HepG2 (cell line): ENCODE data around the gene MAGEA12. TPM values are rescaled to one million over a fixed set of nuclear protein-coding genes. Genes with fewer than 3 reads are reported as not detected.
"Not testable (repeated sequence)": the region's sequence is repeated elsewhere in the genome, so short reads cannot be mapped to it uniquely, and the experiment has no call there.

ENCODE experiments used
- ATAC-seq: fragments of 200-7000 bp; cut with Tn5 transposase; 3 replicates; pipeline ENCODE4 v1.9.1; 2020; ENCODE audit warnings: mild to moderate bottlenecking, moderate library complexity
- BruUV-seq: library from RNA; stranded (reverse); fragments of 400-500 nt; replicated peaks from 2 replicates; lab custom pipeline; 2021; lab: Mats Ljungman, UMichigan
- CTCF ChIA-PET: fragments of 300-600 bp; formaldehyde crosslinking; extraction: SDS; loops from one replicate; lab custom pipeline; 2021; ENCODE audit warnings: low total read pairs, inconsistent platforms, low intra/inter-chr PET ratio; lab: Yijun Ruan, JAX
- POLR2A ChIA-PET: fragments of 350-600 bp; sonication (Branson Sonifier 250); formaldehyde crosslinking; loops from one replicate; lab custom pipeline; 2020; ENCODE audit warnings: antibody characterized with exemption, inconsistent platforms; lab: Yijun Ruan, JAX
- DNase-seq: peaks from one replicate; pipeline ENCODE4 v3.0.0-alpha.2; 2015; ENCODE audit warnings: low spot score
- FAIRE-seq: peaks from 3 replicates; lab custom pipeline; 2011; peaks lifted over from hg19 to GRCh38; lab: Jason Lieb, UNC
- H2AFZ ChIP-seq: one replicate; pipeline ENCODE4 v1.6.1; 2011; ENCODE audit warnings: low read length, inconsistent platforms
- H3K27ac ChIP-seq: fragments of 300-600 bp; 3 replicates; pipeline ENCODE4 v1.8.0; 2011; ENCODE audit warnings: mixed run types, mild to moderate bottlenecking, mixed read lengths, low read length, inconsistent platforms; ENCODE audit not compliant: insufficient read depth; ENCODE audit errors: extremely low read length
- H3K27me3 ChIP-seq, 2 experiments: fragments of 200-600 bp in 1 of 2; 2 replicates in 1 of 2; 3 replicates in 1 of 2; pipeline versions ENCODE4 v1.6.0 to v1.8.0; 2011; ENCODE audit warnings: low read length in 2 of 2, mild to moderate bottlenecking in 2 of 2, moderate library complexity in 2 of 2, inconsistent platforms in 1 of 2; ENCODE audit not compliant: insufficient read depth in 2 of 2, control insufficient read depth in 1 of 2
- H3K36me3 ChIP-seq, 2 experiments: fragments of 200-600 bp in 1 of 2; replicated peaks in 1 of 2; 2 replicates in 1 of 2; 3 replicates in 1 of 2; pipeline versions ENCODE4 v1.5.1 to v1.8.0; 2011; ENCODE audit warnings: low read length in 2 of 2, inconsistent platforms in 1 of 2; ENCODE audit not compliant: insufficient read depth in 2 of 2, control insufficient read depth in 1 of 2
- H3K4me1 ChIP-seq: 2 replicates; pipeline ENCODE4 v1.5.1; 2012; ENCODE audit warnings: low read length, inconsistent platforms; ENCODE audit not compliant: insufficient read depth
- H3K4me2 ChIP-seq: 2 replicates; pipeline ENCODE4 v1.6.0; 2011; ENCODE audit warnings: low read depth, low read length, inconsistent platforms
- H3K4me3 ChIP-seq, 3 experiments: fragments of 200-600 bp in 1 of 3; sonication (generic), shearing (Covaris generic) in 1 of 3; replicated peaks in 1 of 3; 2 replicates each; pipeline ENCODE4 v1.5.1; 2011 to 2016; ENCODE audit warnings: low read length in 3 of 3, inconsistent platforms in 2 of 3, low read depth in 2 of 3, mild to moderate bottlenecking in 2 of 3, control low read depth in 1 of 3, mixed read lengths in 1 of 3; ENCODE audit not compliant: insufficient read depth in 1 of 3
- H3K79me2 ChIP-seq: one replicate; pipeline ENCODE4 v1.6.1; 2011; ENCODE audit warnings: low read length, inconsistent platforms; ENCODE audit not compliant: insufficient read depth
- H3K9ac ChIP-seq: 2 replicates; pipeline ENCODE4 v1.6.0; 2011; ENCODE audit warnings: mild to moderate bottlenecking, low read depth, low read length, inconsistent platforms; ENCODE audit not compliant: insufficient read depth
- H3K9me3 ChIP-seq: 2 replicates; pipeline ENCODE4 v1.5.1; 2012; ENCODE audit warnings: mild to moderate bottlenecking, low read length
- H4K20me1 ChIP-seq: 2 replicates; pipeline ENCODE4 v1.6.0; 2011; ENCODE audit warnings: inconsistent platforms, mild to moderate bottlenecking, low read length, moderate library complexity; ENCODE audit not compliant: insufficient read depth
- ARHGAP35 ChIP-seq: sonication (generic); formaldehyde crosslinking; IDR thresholded peaks from 2 replicates; pipeline ENCODE4 v1.9.0; 2022; ENCODE audit warnings: mild to moderate bottlenecking, inconsistent platforms, moderate library complexity, missing genetic modification reagents, borderline replicate concordance
- CEBPB ChIP-seq: IDR thresholded peaks from 2 replicates; pipeline ENCODE4 v1.6.1; 2011; ENCODE audit warnings: low read depth, low read length, improper control_type of control experiment, borderline replicate concordance
- ELF4 ChIP-seq: sonication (generic); formaldehyde crosslinking; IDR thresholded peaks from 2 replicates; pipeline ENCODE4 v1.5.0; 2020; ENCODE audit warnings: missing genetic modification reagents, mild to moderate bottlenecking, moderate library complexity, borderline replicate concordance
- PTBP1 ChIP-seq: fragments of 200-400 bp; formaldehyde crosslinking; IDR thresholded peaks from 2 replicates; pipeline ENCODE4 v1.6.1; 2018; ENCODE audit warnings: low read length, low read depth; ENCODE audit not compliant: poor library complexity, severe bottlenecking
- RARG ChIP-seq: sonication (generic); formaldehyde crosslinking; IDR thresholded peaks from 2 replicates; pipeline ENCODE4 v1.4.0; 2020; ENCODE audit warnings: low read depth, mild to moderate bottlenecking, missing genetic modification reagents
- SALL2 ChIP-seq: sonication (generic); formaldehyde crosslinking; IDR thresholded peaks from 2 replicates; pipeline ENCODE4 v1.8.1; 2023; ENCODE audit warnings: mild to moderate bottlenecking, missing genetic modification reagents, inconsistent platforms
- SMAD9 ChIP-seq: sonication (generic); formaldehyde crosslinking; IDR thresholded peaks from 2 replicates; pipeline ENCODE4 v1.5.1; 2020; ENCODE audit warnings: mild to moderate bottlenecking, missing genetic modification reagents
- SNAPC2 ChIP-seq: sonication (generic); formaldehyde crosslinking; IDR thresholded peaks from 2 replicates; pipeline ENCODE4 v1.8.1; 2022; ENCODE audit warnings: mild to moderate bottlenecking, missing genetic modification reagents
- YEATS4 ChIP-seq: sonication (generic); formaldehyde crosslinking; IDR thresholded peaks from 2 replicates; pipeline ENCODE4 v1.4.0; 2020; ENCODE audit warnings: missing genetic modification reagents, borderline replicate concordance
- ZNF10 ChIP-seq: sonication (generic); formaldehyde crosslinking; IDR thresholded peaks from 2 replicates; pipeline ENCODE4 v1.4.0; 2020; ENCODE audit warnings: mild to moderate bottlenecking, low read depth, missing genetic modification reagents, borderline replicate concordance
- ZNF660 ChIP-seq: sonication (generic); formaldehyde crosslinking; IDR thresholded peaks from 2 replicates; pipeline ENCODE4 v1.5.1; 2020; ENCODE audit warnings: mild to moderate bottlenecking, low read depth, missing genetic modification reagents, borderline replicate concordance
- ZNF720 ChIP-seq: sonication (generic); formaldehyde crosslinking; IDR thresholded peaks from 2 replicates; pipeline ENCODE4 v1.4.0; 2020; ENCODE audit warnings: missing genetic modification reagents
- ZSCAN29 ChIP-seq: sonication (generic); formaldehyde crosslinking; conservative IDR thresholded peaks from 2 replicates; pipeline ENCODE4 v1.4.0; 2020; ENCODE audit warnings: mild to moderate bottlenecking, missing genetic modification reagents
- WGBS: methylation state at CpG from one replicate; pipeline ENCODE4 v1.1.6; 2017; ENCODE audit warnings: low lambda C conversion rate; 5-methylcytosine and 5-hydroxymethylcytosine counted together
- in situ Hi-C: cut with HindIII; loops from 2 replicates; pipeline ENCODE4 v1.10.0; 2017; ENCODE audit warnings: low pct_unique_long_range_greater_than_20kb; ENCODE audit not compliant: extremely low pct_ligation_motif_present
- intact Hi-C: fragments of 100-400 bp; cut with micrococcal nuclease; formaldehyde crosslinking; loops from one replicate; pipeline ENCODE4 v1.10.0; 2022; ENCODE audit not compliant: unreplicated experiment
- polyA plus RNA-seq, 8 experiments: library from polyadenylated mRNA; depleted of rRNA in 3 of 8; stranded (reverse) in 7 of 8; unstranded in 1 of 8; fragments of >200 nt; fragmentation: Illumina TruSeq in 4 of 8; extraction: Trizol in 4 of 8; gene quantifications; 2 replicates each; pipeline versions ENCODE4 v1.2.1 to v1.2.3, GENCODE V29; 2011 to 2016; ENCODE audit warnings: low read depth in 4 of 8, missing spikeins in 1 of 8, mixed read lengths in 1 of 8; ENCODE audit not compliant: insufficient read depth in 1 of 8
- total RNA-seq, 5 experiments: library from RNA; depleted of rRNA; stranded (reverse); fragments of >200 nt; fragmentation: Illumina TruSeq; extraction: Trizol; gene quantifications; 2 replicates each; pipeline ENCODE4 v1.2.3, GENCODE V29; 2016; ENCODE audit warnings: low read depth in 1 of 5
- TF ChIP-seq, protein P1 (sequence below): sonication (generic); formaldehyde crosslinking; IDR thresholded peaks from 2 replicates; pipeline ENCODE4 v1.5.0; 2020; ENCODE audit warnings: missing genetic modification reagents
- TF ChIP-seq, protein P2 (sequence below): sonication (generic); formaldehyde crosslinking; conservative IDR thresholded peaks from 2 replicates; pipeline ENCODE4 v1.4.0; 2020; ENCODE audit warnings: missing genetic modification reagents
- TF ChIP-seq, protein P3 (sequence below): sonication (generic); formaldehyde crosslinking; IDR thresholded peaks from 2 replicates; pipeline ENCODE4 v1.8.0; 2022; ENCODE audit warnings: missing genetic modification reagents, mild to moderate bottlenecking, inconsistent platforms, borderline replicate concordance

Gene MAGEA12
- total and polyA plus RNA-seq, 2 of the 13 experiments (the other 11 are each of a cell fraction or from before 2014, with no cell fraction given), result not detected

DNA sequence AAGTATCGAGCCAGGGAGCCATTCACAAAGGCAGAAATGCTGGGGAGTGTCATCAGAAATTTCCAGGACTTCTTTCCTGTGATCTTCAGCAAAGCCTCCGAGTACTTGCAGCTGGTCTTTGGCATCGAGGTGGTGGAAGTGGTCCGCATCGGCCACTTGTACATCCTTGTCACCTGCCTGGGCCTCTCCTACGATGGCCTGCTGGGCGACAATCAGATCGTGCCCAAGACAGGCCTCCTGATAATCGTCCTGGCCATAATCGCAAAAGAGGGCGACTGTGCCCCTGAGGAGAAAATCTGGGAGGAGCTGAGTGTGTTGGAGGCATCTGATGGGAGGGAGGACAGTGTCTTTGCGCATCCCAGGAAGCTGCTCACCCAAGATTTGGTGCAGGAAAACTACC is 3.0 kb downstream of the MAGEA12 start:
- WGBS, result 28% methylated on average over 7 of the region's 12 CpGs
- in situ Hi-C loops, result not testable (repeated sequence)

DNA sequence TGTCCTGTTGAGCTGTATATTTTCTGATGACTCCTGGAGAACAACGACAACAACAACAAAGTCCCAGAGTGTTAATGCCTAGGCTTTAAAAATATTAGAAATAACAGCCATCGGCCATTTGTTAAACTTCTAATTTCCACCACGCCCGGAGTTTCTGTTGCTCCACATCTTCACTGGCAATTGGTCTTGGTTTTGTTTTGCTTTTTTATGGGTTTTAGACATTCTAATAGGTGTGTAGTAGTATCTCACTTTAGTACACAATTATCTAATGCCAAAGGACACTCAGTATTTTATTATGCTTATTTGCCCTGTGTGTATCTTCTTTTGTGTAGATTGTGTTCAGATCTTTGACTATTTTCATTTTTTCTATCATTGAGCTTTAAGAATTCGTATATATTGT is 5.0 kb downstream of the MAGEA12 start:
- 17% methylated on average over 5 of the region's 5 CpGs for WGBS
- ATAC-seq (no peak), DNase-seq (no peak), FAIRE-seq (no peak)
- Histone ChIP-seq H2AFZ (no peak overlapping the region), H3K9ac (no peak overlapping the region), H3K79me2 (no peaks in the 10 kb centered on the region), H4K20me1 (no peaks in the 10 kb centered on the region), H3K36me3 (no peaks in the 10 kb centered on the region), H3K27me3 (no peaks in the 10 kb centered on the region), H3K4me1 (no peaks in the 10 kb centered on the region), H3K4me3 (no peak overlapping the region), H3K4me2 (no peak overlapping the region), H3K27ac (no peak overlapping the region), H3K9me3 (no peaks in the 10 kb centered on the region)
- ChIA-PET CTCF (no interaction called here), POLR2A (no interaction called here)
- no TSS peak for BruUV-seq
- in situ Hi-C loops (no loop called here), intact Hi-C loops (no loop called here)
- TF ChIP-seq ZNF720 (CRISPR knock-in tag), result no peak
- no peak for TF ChIP-seq SNAPC2 (CRISPR knock-in tag)
- TF ChIP-seq YEATS4 (CRISPR knock-in tag), result no peak
- TF ChIP-seq SMAD9 (CRISPR knock-in tag), result no peak
- no peak for TF ChIP-seq ARHGAP35 (CRISPR knock-in tag)
- TF ChIP-seq ZNF660 (CRISPR knock-in tag), result no peak
- TF ChIP-seq ZNF10, result no peak
- TF ChIP-seq, protein P1, sequence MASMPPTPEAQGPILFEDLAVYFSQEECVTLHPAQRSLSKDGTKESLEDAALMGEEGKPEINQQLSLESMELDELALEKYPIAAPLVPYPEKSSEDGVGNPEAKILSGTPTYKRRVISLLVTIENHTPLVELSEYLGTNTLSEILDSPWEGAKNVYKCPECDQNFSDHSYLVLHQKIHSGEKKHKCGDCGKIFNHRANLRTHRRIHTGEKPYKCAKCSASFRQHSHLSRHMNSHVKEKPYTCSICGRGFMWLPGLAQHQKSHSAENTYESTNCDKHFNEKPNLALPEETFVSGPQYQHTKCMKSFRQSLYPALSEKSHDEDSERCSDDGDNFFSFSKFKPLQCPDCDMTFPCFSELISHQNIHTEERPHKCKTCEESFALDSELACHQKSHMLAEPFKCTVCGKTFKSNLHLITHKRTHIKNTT, result no peak
- TF ChIP-seq, protein P2, sequence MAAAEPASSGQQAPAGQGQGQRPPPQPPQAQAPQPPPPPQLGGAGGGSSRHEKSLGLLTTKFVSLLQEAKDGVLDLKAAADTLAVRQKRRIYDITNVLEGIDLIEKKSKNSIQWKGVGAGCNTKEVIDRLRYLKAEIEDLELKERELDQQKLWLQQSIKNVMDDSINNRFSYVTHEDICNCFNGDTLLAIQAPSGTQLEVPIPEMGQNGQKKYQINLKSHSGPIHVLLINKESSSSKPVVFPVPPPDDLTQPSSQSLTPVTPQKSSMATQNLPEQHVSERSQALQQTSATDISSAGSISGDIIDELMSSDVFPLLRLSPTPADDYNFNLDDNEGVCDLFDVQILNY, result no peak
- TF ChIP-seq ELF4 (CRISPR knock-in tag), result no peak
- TF ChIP-seq ZSCAN29 (CRISPR knock-in tag), result no peak
- TF ChIP-seq, protein P3, sequence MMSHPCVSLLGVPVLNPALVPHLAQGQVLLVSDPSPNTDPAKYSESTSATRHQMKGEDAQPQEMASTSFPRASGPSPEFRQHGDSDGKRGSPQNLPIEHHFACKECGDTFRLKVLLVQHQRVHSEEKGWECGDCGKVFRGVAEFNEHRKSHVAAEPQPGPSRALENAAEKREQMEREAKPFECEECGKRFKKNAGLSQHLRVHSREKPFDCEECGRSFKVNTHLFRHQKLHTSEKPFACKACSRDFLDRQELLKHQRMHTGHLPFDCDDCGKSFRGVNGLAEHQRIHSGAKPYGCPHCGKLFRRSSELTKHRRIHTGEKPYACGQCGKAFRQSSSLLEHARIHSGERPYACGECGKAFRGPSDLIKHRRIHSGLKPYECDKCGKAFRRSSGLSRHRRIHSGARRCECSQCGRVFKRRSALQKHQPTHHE (CRISPR knock-in tag), result no peak
- no peak for TF ChIP-seq RARG (CRISPR knock-in tag)
- TF ChIP-seq SALL2 (CRISPR knock-in tag), result no peak
- no peak for TF ChIP-seq PTBP1
- TF ChIP-seq CEBPB, result no peak

More for the DNA sequence above, 3.0 kb downstream of the MAGEA12 start:
- H4K20me1 ChIP-seq, H3K4me1 ChIP-seq, H3K36me3 ChIP-seq, H3K27ac ChIP-seq, intact Hi-C loops, DNase-seq, BruUV-seq, H3K9me3 ChIP-seq, H2AFZ ChIP-seq, H3K79me2 ChIP-seq, H3K4me2 ChIP-seq, ATAC-seq, H3K4me3 ChIP-seq, H3K9ac ChIP-seq, FAIRE-seq, H3K27me3 ChIP-seq, CTCF ChIA-PET: not testable (repeated sequence)
- POLR2A ChIA-PET, result interaction anchor here (0.6 kb wide), 1 partner anchor 958 kb away, joined by 3 read pairs; no protein-coding TSS in a partner anchor
